SK-N-MC (cell line): Measurements from ENCODE around the gene PLPPR1.

ENCODE experiments used
- DNase-seq: peaks from one replicate; pipeline ENCODE4 v3.0.0-alpha.2; 2011; ENCODE audit warnings: low read depth, low spot score
- H3K27ac ChIP-seq: fragments of 200-600 bp; sonication (generic); 2 replicates; pipeline ENCODE4 v1.5.1; 2016; ENCODE audit warnings: mixed run types
- H3K36me3 ChIP-seq: fragments of 200-600 bp; sonication (generic); 2 replicates; pipeline ENCODE4 v1.6.1; 2017; ENCODE audit warnings: antibody characterized with exemption, low read length, mixed read lengths; ENCODE audit not compliant: insufficient read depth
- H3K4me3 ChIP-seq: fragments of 200-600 bp; sonication (generic); 2 replicates; pipeline ENCODE4 v1.5.1; 2016
- H3K9ac ChIP-seq: fragments of 200-600 bp; sonication (generic); 2 replicates; pipeline ENCODE4 v1.8.0; 2017; ENCODE audit warnings: mixed run types, mixed read lengths; ENCODE audit not compliant: insufficient read length
- H3K9me3 ChIP-seq: fragments of 200-600 bp; sonication (generic); 2 replicates; pipeline ENCODE4 v1.6.1; 2017; ENCODE audit warnings: low read depth, mild to moderate bottlenecking, antibody characterized with exemption, low read length, moderate library complexity, mixed read lengths
- EZH2 ChIP-seq: fragments of 200-600 bp; sonication (generic); IDR thresholded peaks from one replicate; pipeline ENCODE4 v1.6.1; 2017; ENCODE audit warnings: antibody characterized with exemption
- FOXP2 ChIP-seq: optimal IDR thresholded peaks from 2 replicates; pipeline ENCODE3; 2011; ENCODE audit warnings: mild to moderate bottlenecking, moderate library complexity; ENCODE audit not compliant: insufficient read depth; ENCODE audit errors: extremely low read length, control extremely low read depth
- POLR2AphosphoS5 ChIP-seq: IDR thresholded peaks from 2 replicates; pipeline ENCODE4 v1.6.1; 2012; ENCODE audit warnings: mild to moderate bottlenecking, low read depth, low read length, borderline replicate concordance

PLPPR1 gene

GRCh38 chr9:101092922-101093321, 64.4 kb downstream of the PLPPR1 start:
- Histone ChIP-seq H3K9ac (no peak overlapping the region), H3K4me3 (no peak overlapping the region), H3K9me3 (no peaks in the 10 kb centered on the region), H3K27ac (no peak overlapping the region), H3K36me3 (no peaks in the 10 kb centered on the region)
- no peak for DNase-seq
- TF ChIP-seq FOXP2 (no peak), POLR2AphosphoS5 (no peak), EZH2 (no peak)

GRCh38 chr9:101093620-101094019, 65.1 kb downstream of the PLPPR1 start:
- no peak for TF ChIP-seq EZH2
- TF ChIP-seq POLR2AphosphoS5, result no peak
- no peak for TF ChIP-seq FOXP2
- Histone ChIP-seq H3K9me3 (no peaks in the 10 kb centered on the region), H3K4me3 (no peak overlapping the region), H3K9ac (no peak overlapping the region), H3K36me3 (no peaks in the 10 kb centered on the region), H3K27ac (no peak overlapping the region)
- no peak for DNase-seq

- Histone ChIP-seq H3K9me3 (no peaks in the 10 kb centered on the region), H3K27ac (no peak overlapping the region), H3K9ac (no peak overlapping the region), H3K4me3 (no peak overlapping the region), H3K36me3 (no peaks in the 10 kb centered on the region)
- DNase-seq, result no peak
- TF ChIP-seq FOXP2, result no peak
- TF ChIP-seq POLR2AphosphoS5, result no peak
- TF ChIP-seq EZH2, result no peak
These were observed 66.2 kb downstream of the PLPPR1 start for GRCh38 chr9:101094686-101095085.

GRCh38 chr9:101097210-101097609, 68.7 kb downstream of the PLPPR1 start:
- no peak for DNase-seq
- Histone ChIP-seq H3K4me3 (no peak overlapping the region), H3K27ac (no peak overlapping the region), H3K36me3 (no peaks in the 10 kb centered on the region), H3K9ac (no peak overlapping the region), H3K9me3 (no peaks in the 10 kb centered on the region)
- TF ChIP-seq FOXP2, result no peak
- TF ChIP-seq EZH2, result no peak
- TF ChIP-seq POLR2AphosphoS5, result no peak

- H3K36me3 ChIP-seq, result no peaks in the 10 kb centered on the region
- TF ChIP-seq EZH2, result no peak
- no peak for TF ChIP-seq POLR2AphosphoS5
- TF ChIP-seq FOXP2, result no peak
- H3K9ac ChIP-seq, result no peak overlapping the region
- no peak overlapping the region for H3K27ac ChIP-seq
- no peak for DNase-seq
- H3K9me3 ChIP-seq, result no peaks in the 10 kb centered on the region
- no peak overlapping the region for H3K4me3 ChIP-seq
These were observed 69.9 kb downstream of the PLPPR1 start for GRCh38 chr9:101098392-101098791.

GRCh38 chr9:101114317-101114716, 85.8 kb downstream of the PLPPR1 start:
- H3K36me3 ChIP-seq, result no peaks in the 10 kb centered on the region
- H3K9ac ChIP-seq, result no peak overlapping the region
- no peaks in the 10 kb centered on the region for H3K9me3 ChIP-seq
- H3K27ac ChIP-seq, result no peak overlapping the region
- H3K4me3 ChIP-seq, result no peak overlapping the region
- no peak for DNase-seq
- TF ChIP-seq FOXP2 (no peak), POLR2AphosphoS5 (no peak), EZH2 (no peak)

- Histone ChIP-seq H3K27ac (no peak overlapping the region), H3K4me3 (no peak overlapping the region), H3K9me3 (no peaks in the 10 kb centered on the region), H3K9ac (no peak overlapping the region), H3K36me3 (no peaks in the 10 kb centered on the region)
- no peak for TF ChIP-seq POLR2AphosphoS5
- TF ChIP-seq FOXP2, result no peak
- no peak for TF ChIP-seq EZH2
- DNase-seq, result no peak
These were observed 86.6 kb downstream of the PLPPR1 start for GRCh38 chr9:101115102-101115501.

- H3K27ac ChIP-seq, result no peak overlapping the region
- no peak overlapping the region for H3K9ac ChIP-seq
- no peaks in the 10 kb centered on the region for H3K36me3 ChIP-seq
- no peak for DNase-seq
- no peak for TF ChIP-seq FOXP2
- TF ChIP-seq POLR2AphosphoS5, result no peak
- TF ChIP-seq EZH2, result no peak
- H3K9me3 ChIP-seq, result no peaks in the 10 kb centered on the region
- no peak overlapping the region for H3K4me3 ChIP-seq
These were observed 88.6 kb downstream of the PLPPR1 start for GRCh38 chr9:101117161-101117560.

- no peak overlapping the region for H3K27ac ChIP-seq
- no peak for TF ChIP-seq EZH2
- no peak for TF ChIP-seq POLR2AphosphoS5
- no peak overlapping the region for H3K4me3 ChIP-seq
- DNase-seq, result no peak
- H3K9ac ChIP-seq, result no peak overlapping the region
- H3K36me3 ChIP-seq, result no peaks in the 10 kb centered on the region
- H3K9me3 ChIP-seq, result no peaks in the 10 kb centered on the region
These were observed 90.8 kb downstream of the PLPPR1 start for GRCh38 chr9:101119206-101119819.
